GM19397 (cell line): ENCODE data around the gene HMCN2.

Source experiments
- ATAC-seq: cut with Tn5 transposase; IDR thresholded peaks from one replicate; pipeline ENCODE4 v1.9.1; 2021; ENCODE audit warnings: mild to moderate bottlenecking, moderate library complexity; ENCODE audit not compliant: unreplicated experiment

The HMCN2 gene

GRCh38 chr9:130459941-130460669 lies 194.5 kb downstream of the HMCN2 start:
- ATAC-seq, result no peak

- no peak for ATAC-seq
These were observed 195.7 kb downstream of the HMCN2 start for GRCh38 chr9:130461218-130461630.

GRCh38 chr9:130461731-130462130 lies 196.2 kb downstream of the HMCN2 start:
- no peak for ATAC-seq

- no peak for ATAC-seq
These were observed 197.4 kb downstream of the HMCN2 start for GRCh38 chr9:130462685-130463540.

GRCh38 chr9:130463763-130464745 lies 198.5 kb downstream of the HMCN2 start:
- ATAC-seq, result no peak

GRCh38 chr9:130465383-130466096 lies 200.0 kb downstream of the HMCN2 start:
- no peak for ATAC-seq

GRCh38 chr9:130466537-130467217 lies 201.1 kb downstream of the HMCN2 start:
- ATAC-seq, result no peak

- no peak for ATAC-seq
These were observed 201.8 kb downstream of the HMCN2 start for GRCh38 chr9:130467316-130467715.

GRCh38 chr9:130468566-130468965 lies 203.0 kb downstream of the HMCN2 start:
- ATAC-seq, result no peak

GRCh38 chr9:130470269-130470668 lies 204.7 kb downstream of the HMCN2 start:
- ATAC-seq, result no peak

- no peak for ATAC-seq
These were observed 205.4 kb downstream of the HMCN2 start for GRCh38 chr9:130470950-130471349.

- no peak for ATAC-seq
These were observed 206.0 kb downstream of the HMCN2 start for GRCh38 chr9:130471411-130472183.

GRCh38 chr9:130472184-130472705 lies 206.7 kb downstream of the HMCN2 start:
- no peak for ATAC-seq

- ATAC-seq, result no peak
These were observed 207.4 kb downstream of the HMCN2 start for GRCh38 chr9:130473009-130473408.

- no peak for ATAC-seq
These were observed 208.0 kb downstream of the HMCN2 start for GRCh38 chr9:130473566-130473965.

GRCh38 chr9:130474106-130474505 lies 208.5 kb downstream of the HMCN2 start:
- no peak for ATAC-seq

GRCh38 chr9:130476151-130476730 lies 210.7 kb downstream of the HMCN2 start:
- no peak for ATAC-seq

GRCh38 chr9:130477564-130477963 lies 212.0 kb downstream of the HMCN2 start:
- no peak for ATAC-seq
